Fibroblast of upper back skin (primary cell): ENCODE results near the gene CORIN.
"Not testable (repeated sequence)": the region's sequence is repeated elsewhere in the genome, so short reads cannot be mapped to it uniquely, and the experiment has no call there.

Source experiments
- DNase-seq: peaks from one replicate; pipeline ENCODE4 v3.0.0-alpha.2; 2013

CORIN gene

GRCh38 chr4:47830265-47831025, 7.4 kb downstream of the CORIN start:
- DNase-seq = no peak

GRCh38 chr4:47829438-47829837, 8.4 kb downstream of the CORIN start:
- no peak for DNase-seq

- no peak for DNase-seq
Observed at GRCh38 chr4:47827343-47828047, 10.4 kb downstream of the CORIN start.

GRCh38 chr4:47824840-47825239, 13.0 kb downstream of the CORIN start:
- DNase-seq = no peak

GRCh38 chr4:47819178-47819577, 18.7 kb downstream of the CORIN start:
- DNase-seq = no peak

- DNase-seq = no peak
Observed at GRCh38 chr4:47817275-47817674, 20.6 kb downstream of the CORIN start.

GRCh38 chr4:47816748-47817147, 21.1 kb downstream of the CORIN start:
- DNase-seq = no peak

GRCh38 chr4:47814618-47815295, 23.1 kb downstream of the CORIN start:
- peak; percentile 68 for DNase-seq

GRCh38 chr4:47809654-47810203, 28.1 kb downstream of the CORIN start:
- no peak for DNase-seq

- DNase-seq = no peak
Observed at GRCh38 chr4:47804598-47804997, 33.3 kb downstream of the CORIN start.

- no peak for DNase-seq
Observed at GRCh38 chr4:47801481-47802002, 36.3 kb downstream of the CORIN start.

- DNase-seq = no peak
Observed at GRCh38 chr4:47798165-47798564, 39.7 kb downstream of the CORIN start.

- no peak for DNase-seq
Observed at GRCh38 chr4:47791965-47792364, 45.9 kb downstream of the CORIN start.

GRCh38 chr4:47790105-47790504, 47.8 kb downstream of the CORIN start:
- no peak for DNase-seq

GRCh38 chr4:47788126-47788525, 49.7 kb downstream of the CORIN start:
- DNase-seq = no peak

- DNase-seq = no peak
Observed at GRCh38 chr4:47786958-47787370, 50.9 kb downstream of the CORIN start.

- DNase-seq = no peak
Observed at GRCh38 chr4:47785153-47785552, 52.7 kb downstream of the CORIN start.

GRCh38 chr4:47784222-47784621, 53.6 kb downstream of the CORIN start:
- DNase-seq = no peak

GRCh38 chr4:47776353-47776752, 61.5 kb downstream of the CORIN start:
- DNase-seq = no peak

GRCh38 chr4:47774079-47774478, 63.8 kb downstream of the CORIN start:
- DNase-seq = no peak

GRCh38 chr4:47771020-47771419, 66.8 kb downstream of the CORIN start:
- no peak for DNase-seq

GRCh38 chr4:47767956-47768355, 69.9 kb downstream of the CORIN start:
- DNase-seq = not testable (repeated sequence)

GRCh38 chr4:47763279-47763678, 74.6 kb downstream of the CORIN start:
- no peak for DNase-seq
